Mesendoderm (in vitro differentiated cells): Measurements from ENCODE around the gene MUSTN1.

ENCODE experiments used
- DNase-seq: peaks from one replicate; pipeline ENCODE4 v3.0.0; 2013
- H2AK5ac ChIP-seq: 2 replicates; pipeline ENCODE4 v1.6.1; 2013; ENCODE audit warnings: low read length, inconsistent platforms
- H2BK120ac ChIP-seq: 2 replicates; pipeline ENCODE4 v1.6.1; 2013; ENCODE audit warnings: low read depth, mild to moderate bottlenecking, low read length, moderate library complexity, mixed read lengths
- H2BK15ac ChIP-seq: replicated peaks from 2 replicates; pipeline ENCODE4 v1.6.1; 2013; ENCODE audit warnings: low read depth, mild to moderate bottlenecking, moderate library complexity
- H2BK5ac ChIP-seq: 2 replicates; pipeline ENCODE4 v1.6.1; 2013; ENCODE audit warnings: low read length, inconsistent platforms
- H3K18ac ChIP-seq: 2 replicates; pipeline ENCODE4 v1.6.1; 2013; ENCODE audit warnings: mild to moderate bottlenecking, low read length, mixed read lengths
- H3K23ac ChIP-seq: one replicate; pipeline ENCODE4 v1.6.1; 2013; ENCODE audit warnings: low read length
- H3K27ac ChIP-seq: 2 replicates; pipeline ENCODE4 v1.5.1; 2013; ENCODE audit warnings: low read depth, mild to moderate bottlenecking, inconsistent platforms, low read length, moderate library complexity
- H3K27me3 ChIP-seq: 2 replicates; pipeline ENCODE4 v1.6.1; 2013; ENCODE audit warnings: low read length, control low read depth, mild to moderate bottlenecking, inconsistent platforms; ENCODE audit not compliant: insufficient read depth, poor library complexity
- H3K36me3 ChIP-seq: 2 replicates; pipeline ENCODE4 v1.6.1; 2013; ENCODE audit warnings: low read length, inconsistent platforms; ENCODE audit not compliant: control insufficient read depth, insufficient read depth
- H3K4ac ChIP-seq: one replicate; pipeline ENCODE4 v1.6.1; 2013; ENCODE audit warnings: low read depth, mild to moderate bottlenecking, low read length, moderate library complexity
- H3K4me1 ChIP-seq: 2 replicates; pipeline ENCODE4 v1.6.1; 2013; ENCODE audit warnings: low read depth, low read length, inconsistent platforms; ENCODE audit not compliant: control insufficient read depth
- H3K4me2 ChIP-seq: 2 replicates; pipeline ENCODE4 v1.6.1; 2013; ENCODE audit warnings: low read length
- H3K4me3 ChIP-seq: 2 replicates; pipeline ENCODE4 v1.5.1; 2013; ENCODE audit warnings: mild to moderate bottlenecking, low read length
- H3K56ac ChIP-seq: one replicate; pipeline ENCODE4 v1.6.1; 2013; ENCODE audit warnings: low read length
- H3K79me1 ChIP-seq: 2 replicates; pipeline ENCODE4 v1.6.1; 2013; ENCODE audit warnings: low read length, inconsistent platforms
- H3K79me2 ChIP-seq: 2 replicates; pipeline ENCODE4 v1.6.1; 2013; ENCODE audit warnings: mild to moderate bottlenecking, low read length; ENCODE audit not compliant: control insufficient read depth, insufficient read depth
- H3K9ac ChIP-seq: 2 replicates; pipeline ENCODE4 v1.6.1; 2013; ENCODE audit warnings: low read length, inconsistent platforms
- H4K5ac ChIP-seq: one replicate; pipeline ENCODE4 v1.6.1; 2013; ENCODE audit warnings: low read length
- H4K8ac ChIP-seq: one replicate; pipeline ENCODE4 v1.6.1; 2013; ENCODE audit warnings: low read depth, mild to moderate bottlenecking, control low read depth, low read length, moderate library complexity
- WGBS: extraction: QIAGEN DNeasy Blood & Tissue Kit; methylation state at CpG from one replicate; pipeline ENCODE4 v1.1.7; 2013; ENCODE audit warnings: low lambda C conversion rate, missing lambda C conversion rate; ENCODE audit not compliant: insufficient coverage; ENCODE audit errors: extremely low coverage; 5-methylcytosine and 5-hydroxymethylcytosine counted together

The MUSTN1 gene

GRCh38 chr3:52872245-52872644 is 37.4 kb upstream of the MUSTN1 start:
- Histone ChIP-seq H3K4me1 (no peaks in the 10 kb centered on the region), H3K27ac (no peak overlapping the region), H3K27me3 (no peaks in the 10 kb centered on the region), H2AK5ac (no peak overlapping the region), H2BK120ac (no peak overlapping the region), H3K4me3 (no peak overlapping the region), H2BK15ac (no peak overlapping the region), H3K56ac (no peak overlapping the region), H3K36me3 (no peaks in the 10 kb centered on the region), H3K18ac (no peak overlapping the region), H3K79me2 (no peaks in the 10 kb centered on the region), H3K4me2 (no peak overlapping the region), H2BK5ac (no peak overlapping the region), H4K8ac (no peak overlapping the region), H4K5ac (no peak overlapping the region), H3K79me1 (peaks cover 3% of the 10 kb centered on the region), H3K9ac (no peak overlapping the region), H3K23ac (no peak overlapping the region), H3K4ac (no peak overlapping the region)
- peak; percentile 8 for DNase-seq
- no CpG with 5 or more reads among the region's 3 CpGs for WGBS

- no peaks in the 10 kb centered on the region for H3K36me3 ChIP-seq
- no peaks in the 10 kb centered on the region for H3K4me1 ChIP-seq
- H2BK5ac ChIP-seq = no peak overlapping the region
- H3K9ac ChIP-seq = no peak overlapping the region
- H4K8ac ChIP-seq = no peak overlapping the region
- H3K18ac ChIP-seq = no peak overlapping the region
- H3K4me3 ChIP-seq = no peak overlapping the region
- no peak overlapping the region for H2AK5ac ChIP-seq
- H4K5ac ChIP-seq = no peak overlapping the region
- no peaks in the 10 kb centered on the region for H3K27me3 ChIP-seq
- no CpG with 5 or more reads among the region's 9 CpGs for WGBS
- H3K27ac ChIP-seq = no peak overlapping the region
- no peak overlapping the region for H3K4ac ChIP-seq
- no peak overlapping the region for H2BK15ac ChIP-seq
- no peak overlapping the region for H3K4me2 ChIP-seq
- H2BK120ac ChIP-seq = no peak overlapping the region
- H3K56ac ChIP-seq = no peak overlapping the region
- no peaks in the 10 kb centered on the region for H3K79me1 ChIP-seq
- no peaks in the 10 kb centered on the region for H3K79me2 ChIP-seq
- H3K23ac ChIP-seq = no peak overlapping the region
- no peak for DNase-seq
Observed at GRCh38 chr3:52871761-52872160, 36.9 kb upstream of the MUSTN1 start.

- no peaks in the 10 kb centered on the region for H3K36me3 ChIP-seq
- no peak overlapping the region for H2BK5ac ChIP-seq
- no peak for DNase-seq
- no CpG with 5 or more reads among the region's 10 CpGs for WGBS
- no peaks in the 10 kb centered on the region for H3K4me1 ChIP-seq
- H3K27ac ChIP-seq = no peak overlapping the region
- H3K56ac ChIP-seq = no peak overlapping the region
- H3K4me3 ChIP-seq = no peak overlapping the region
- no peak overlapping the region for H4K5ac ChIP-seq
- H3K18ac ChIP-seq = no peak overlapping the region
- no peaks in the 10 kb centered on the region for H3K27me3 ChIP-seq
- no peak overlapping the region for H2AK5ac ChIP-seq
- no peak overlapping the region for H4K8ac ChIP-seq
- H2BK15ac ChIP-seq = no peak overlapping the region
- H3K9ac ChIP-seq = no peak overlapping the region
- no peaks in the 10 kb centered on the region for H3K79me2 ChIP-seq
- no peak overlapping the region for H3K4me2 ChIP-seq
- no peaks in the 10 kb centered on the region for H3K79me1 ChIP-seq
- H3K4ac ChIP-seq = no peak overlapping the region
- H2BK120ac ChIP-seq = no peak overlapping the region
- no peak overlapping the region for H3K23ac ChIP-seq
Observed at GRCh38 chr3:52870471-52870870, 35.7 kb upstream of the MUSTN1 start.

- no peaks in the 10 kb centered on the region for H3K79me2 ChIP-seq
- no peak overlapping the region for H2BK15ac ChIP-seq
- H3K18ac ChIP-seq = no peak overlapping the region
- H3K27me3 ChIP-seq = no peaks in the 10 kb centered on the region
- H3K4me2 ChIP-seq = no peak overlapping the region
- no peak for DNase-seq
- no peak overlapping the region for H2BK120ac ChIP-seq
- no peak overlapping the region for H3K4ac ChIP-seq
- H4K5ac ChIP-seq = no peak overlapping the region
- no peak overlapping the region for H4K8ac ChIP-seq
- no peak overlapping the region for H2BK5ac ChIP-seq
- H3K79me1 ChIP-seq = no peaks in the 10 kb centered on the region
- H2AK5ac ChIP-seq = no peak overlapping the region
- no peaks in the 10 kb centered on the region for H3K4me1 ChIP-seq
- H3K56ac ChIP-seq = no peak overlapping the region
- no peaks in the 10 kb centered on the region for H3K36me3 ChIP-seq
- WGBS = no CpG with 5 or more reads among the region's 12 CpGs
- H3K27ac ChIP-seq = no peak overlapping the region
- no peak overlapping the region for H3K9ac ChIP-seq
- no peak overlapping the region for H3K4me3 ChIP-seq
- H3K23ac ChIP-seq = no peak overlapping the region
Observed at GRCh38 chr3:52866427-52866826, 31.6 kb upstream of the MUSTN1 start.

GRCh38 chr3:52865994-52866393 is 31.2 kb upstream of the MUSTN1 start:
- H3K56ac ChIP-seq = no peak overlapping the region
- DNase-seq = no peak
- H3K4me1 ChIP-seq = no peaks in the 10 kb centered on the region
- H3K27ac ChIP-seq = no peak overlapping the region
- H3K9ac ChIP-seq = no peak overlapping the region
- H3K79me1 ChIP-seq = no peaks in the 10 kb centered on the region
- no peak overlapping the region for H3K4ac ChIP-seq
- no peak overlapping the region for H2BK5ac ChIP-seq
- no peak overlapping the region for H3K18ac ChIP-seq
- H2BK15ac ChIP-seq = no peak overlapping the region
- H3K23ac ChIP-seq = no peak overlapping the region
- no CpG with 5 or more reads among the region's 13 CpGs for WGBS
- no peaks in the 10 kb centered on the region for H3K36me3 ChIP-seq
- H3K4me3 ChIP-seq = no peak overlapping the region
- H4K8ac ChIP-seq = no peak overlapping the region
- H3K27me3 ChIP-seq = no peaks in the 10 kb centered on the region
- no peak overlapping the region for H2BK120ac ChIP-seq
- H2AK5ac ChIP-seq = no peak overlapping the region
- H3K79me2 ChIP-seq = no peaks in the 10 kb centered on the region
- H3K4me2 ChIP-seq = no peak overlapping the region
- H4K5ac ChIP-seq = no peak overlapping the region

- Histone ChIP-seq H3K36me3 (no peaks in the 10 kb centered on the region), H2BK5ac (no peak overlapping the region), H2BK120ac (no peak overlapping the region), H3K4ac (no peak overlapping the region), H3K27ac (no peak overlapping the region), H3K4me2 (no peak overlapping the region), H4K5ac (no peak overlapping the region), H4K8ac (no peak overlapping the region), H2BK15ac (no peak overlapping the region), H2AK5ac (no peak overlapping the region), H3K23ac (no peak overlapping the region), H3K4me3 (no peak overlapping the region), H3K27me3 (no peaks in the 10 kb centered on the region), H3K18ac (no peak overlapping the region), H3K9ac (no peak overlapping the region), H3K79me1 (no peaks in the 10 kb centered on the region), H3K4me1 (no peaks in the 10 kb centered on the region), H3K79me2 (no peaks in the 10 kb centered on the region), H3K56ac (no peak overlapping the region)
- no peak for DNase-seq
- no CpG with 5 or more reads among the region's 8 CpGs for WGBS
Observed at GRCh38 chr3:52860424-52860768, 25.6 kb upstream of the MUSTN1 start.
